SK-N-MC (cell line): ENCODE data around the gene PDS5B.

Experiments
- DNase-seq: peaks from one replicate; pipeline ENCODE4 v3.0.0-alpha.2; 2011; ENCODE audit warnings: low read depth, low spot score
- H3K27ac ChIP-seq: fragments of 200-600 bp; sonication (generic); 2 replicates; pipeline ENCODE4 v1.5.1; 2016; ENCODE audit warnings: mixed run types
- H3K36me3 ChIP-seq: fragments of 200-600 bp; sonication (generic); 2 replicates; pipeline ENCODE4 v1.6.1; 2017; ENCODE audit warnings: antibody characterized with exemption, low read length, mixed read lengths; ENCODE audit not compliant: insufficient read depth
- H3K4me3 ChIP-seq: fragments of 200-600 bp; sonication (generic); 2 replicates; pipeline ENCODE4 v1.5.1; 2016
- H3K9ac ChIP-seq: fragments of 200-600 bp; sonication (generic); 2 replicates; pipeline ENCODE4 v1.8.0; 2017; ENCODE audit warnings: mixed run types, mixed read lengths; ENCODE audit not compliant: insufficient read length
- H3K9me3 ChIP-seq: fragments of 200-600 bp; sonication (generic); 2 replicates; pipeline ENCODE4 v1.6.1; 2017; ENCODE audit warnings: low read depth, mild to moderate bottlenecking, antibody characterized with exemption, low read length, moderate library complexity, mixed read lengths
- EZH2 ChIP-seq: fragments of 200-600 bp; sonication (generic); IDR thresholded peaks from one replicate; pipeline ENCODE4 v1.6.1; 2017; ENCODE audit warnings: antibody characterized with exemption
- FOXP2 ChIP-seq: optimal IDR thresholded peaks from 2 replicates; pipeline ENCODE3; 2011; ENCODE audit warnings: mild to moderate bottlenecking, moderate library complexity; ENCODE audit not compliant: insufficient read depth; ENCODE audit errors: extremely low read length, control extremely low read depth
- POLR2AphosphoS5 ChIP-seq: IDR thresholded peaks from 2 replicates; pipeline ENCODE4 v1.6.1; 2012; ENCODE audit warnings: mild to moderate bottlenecking, low read depth, low read length, borderline replicate concordance

The PDS5B gene

DNA sequence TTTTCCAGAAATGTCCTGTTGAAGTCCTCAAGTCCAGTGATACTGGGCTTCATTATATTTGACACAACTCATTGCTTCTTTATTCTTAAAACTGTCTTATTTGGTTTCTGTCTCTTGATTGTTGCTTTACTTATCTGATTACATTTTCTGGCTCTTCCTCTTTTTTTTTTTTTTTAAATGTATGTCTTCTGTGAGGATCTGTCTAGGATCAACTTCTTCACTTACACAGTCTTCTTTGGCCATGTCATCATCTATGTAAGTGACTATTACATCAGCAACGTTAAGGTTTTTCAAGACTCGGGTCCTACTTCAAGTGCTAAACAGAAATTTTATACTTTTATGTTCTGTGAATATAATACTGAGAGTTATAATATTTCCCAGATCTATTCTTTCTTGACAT, 162.1 kb downstream of the PDS5B start:
- Histone ChIP-seq H3K9ac (no peak overlapping the region), H3K9me3 (no peaks in the 10 kb centered on the region), H3K27ac (no peak overlapping the region; the same call in 1 of the 2 replicates), H3K4me3 (no peak overlapping the region), H3K36me3 (peaks cover 92% of the 10 kb centered on the region)
- TF ChIP-seq POLR2AphosphoS5 = no peak
- TF ChIP-seq EZH2 = no peak
- TF ChIP-seq FOXP2 = no peak
- no peak for DNase-seq

DNA sequence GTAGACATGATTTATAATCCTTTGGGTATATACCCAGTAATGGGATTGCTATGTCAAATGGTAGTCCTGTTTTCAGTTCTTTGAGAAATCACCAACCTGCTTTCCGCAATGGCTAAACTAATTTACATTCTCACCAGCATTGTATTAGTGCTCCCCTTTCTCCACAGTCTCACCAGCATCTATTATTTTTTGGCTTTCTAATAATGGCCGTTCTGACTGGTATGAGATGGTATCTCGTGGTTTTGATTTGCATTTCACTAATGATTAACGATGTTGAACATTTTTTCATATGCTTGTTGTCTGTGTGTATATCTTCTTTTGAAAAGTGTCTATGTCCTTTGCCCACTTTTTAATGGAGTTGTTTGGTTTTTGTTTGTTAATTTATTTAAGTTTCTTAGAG, 165.1 kb downstream of the PDS5B start:
- peaks cover 94% of the 10 kb centered on the region for H3K36me3 ChIP-seq
- DNase-seq = no peak

DNA sequence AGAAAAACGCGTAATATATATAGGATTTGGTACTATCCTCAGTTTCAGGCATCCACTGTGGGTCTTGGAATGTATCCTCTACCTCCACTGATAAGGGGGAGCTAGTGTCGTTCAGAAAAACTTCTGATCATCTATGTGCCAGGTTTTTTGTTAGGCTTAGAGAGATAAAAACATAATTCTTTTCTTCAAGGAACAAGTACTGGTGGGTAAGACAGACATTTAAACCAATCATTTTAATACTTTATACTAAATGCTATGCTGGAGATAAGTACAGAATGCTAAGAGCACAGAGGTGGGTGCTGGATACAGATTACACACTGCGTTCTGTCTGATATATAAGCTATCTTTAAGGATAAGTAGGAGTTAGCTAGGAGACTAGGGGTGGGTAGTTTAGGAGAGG, 166.1 kb downstream of the PDS5B start:
- Histone ChIP-seq H3K4me3 (no peak overlapping the region), H3K36me3 (peaks cover 88% of the 10 kb centered on the region), H3K27ac (peak overlapping the region; percentile 4; the same call in 1 of the 2 replicates), H3K9ac (no peak overlapping the region), H3K9me3 (no peaks in the 10 kb centered on the region)
- no peak for TF ChIP-seq FOXP2
- TF ChIP-seq POLR2AphosphoS5 = no peak
- TF ChIP-seq EZH2 = no peak
- no peak for DNase-seq

More for the DNA sequence above, 165.1 kb downstream of the PDS5B start:
- no peak for TF ChIP-seq EZH2
- no peak for TF ChIP-seq POLR2AphosphoS5
- TF ChIP-seq FOXP2 = no peak
- Histone ChIP-seq H3K4me3 (no peak overlapping the region), H3K27ac (no peak overlapping the region), H3K9me3 (no peaks in the 10 kb centered on the region), H3K9ac (no peak overlapping the region)

DNA sequence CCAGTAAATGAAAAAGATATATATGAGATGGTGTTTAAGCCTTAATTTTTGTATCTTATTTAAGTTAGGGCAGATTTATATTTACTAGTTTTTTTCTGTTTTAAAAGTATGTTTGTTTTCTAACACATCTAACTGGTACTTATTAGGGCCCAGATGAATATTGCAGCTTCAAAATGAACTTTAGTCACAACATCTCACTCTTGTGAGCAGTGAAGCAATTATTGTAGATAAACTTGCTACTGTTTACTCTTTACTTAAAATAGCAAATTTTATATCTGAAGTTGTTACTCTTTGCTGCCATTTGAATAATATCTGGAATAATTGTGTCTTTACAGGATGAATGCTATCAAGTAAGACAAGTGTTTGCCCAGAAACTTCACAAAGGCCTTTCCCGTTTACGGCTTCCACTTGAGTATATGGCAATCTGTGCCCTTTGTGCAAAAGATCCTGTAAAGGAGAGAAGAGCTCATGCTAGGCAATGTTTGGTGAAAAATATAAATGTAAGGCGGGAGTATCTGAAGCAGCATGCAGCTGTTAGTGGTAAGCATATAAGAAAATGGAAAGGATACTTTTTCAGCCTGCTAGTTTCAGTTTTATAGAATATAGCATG, 166.8 kb downstream of the PDS5B start:
- TF ChIP-seq FOXP2 = no peak
- TF ChIP-seq POLR2AphosphoS5 = no peak
- TF ChIP-seq EZH2 = no peak
- Histone ChIP-seq H3K9ac (no peak overlapping the region), H3K9me3 (no peaks in the 10 kb centered on the region), H3K27ac (0 out of 2 replicates have a peak overlapping the region, but pooled peaks have one; percentile 10), H3K36me3 (peaks cover 87% of the 10 kb centered on the region), H3K4me3 (no peak overlapping the region)
- no peak for DNase-seq

DNA sequence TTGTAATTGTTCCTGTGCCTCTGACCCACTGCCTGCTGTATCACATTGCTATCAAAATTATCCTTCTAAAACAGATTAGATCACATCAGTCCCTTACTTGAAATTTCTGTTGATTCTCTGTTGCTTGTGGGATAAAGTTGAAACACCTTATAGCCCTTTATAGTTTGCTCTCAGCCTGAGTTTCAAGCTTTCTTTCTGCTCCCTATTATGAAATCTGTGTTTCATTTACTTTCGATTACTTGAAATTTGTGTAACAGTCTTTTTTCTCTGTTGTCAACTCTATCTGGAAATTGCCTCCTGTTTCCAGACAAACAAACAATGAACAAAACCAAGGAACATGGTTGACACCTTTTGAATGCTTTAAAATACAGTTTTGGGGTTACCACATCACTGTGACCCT, 167.9 kb downstream of the PDS5B start:
- H3K4me3 ChIP-seq = no peak overlapping the region
- no peaks in the 10 kb centered on the region for H3K9me3 ChIP-seq
- TF ChIP-seq EZH2 (no peak), POLR2AphosphoS5 (no peak), FOXP2 (no peak)
- no peak overlapping the region for H3K9ac ChIP-seq
- DNase-seq = no peak
- peak overlapping the region; percentile 19; the same call in 1 of the 2 replicates for H3K27ac ChIP-seq
- peaks cover 87% of the 10 kb centered on the region for H3K36me3 ChIP-seq

DNA sequence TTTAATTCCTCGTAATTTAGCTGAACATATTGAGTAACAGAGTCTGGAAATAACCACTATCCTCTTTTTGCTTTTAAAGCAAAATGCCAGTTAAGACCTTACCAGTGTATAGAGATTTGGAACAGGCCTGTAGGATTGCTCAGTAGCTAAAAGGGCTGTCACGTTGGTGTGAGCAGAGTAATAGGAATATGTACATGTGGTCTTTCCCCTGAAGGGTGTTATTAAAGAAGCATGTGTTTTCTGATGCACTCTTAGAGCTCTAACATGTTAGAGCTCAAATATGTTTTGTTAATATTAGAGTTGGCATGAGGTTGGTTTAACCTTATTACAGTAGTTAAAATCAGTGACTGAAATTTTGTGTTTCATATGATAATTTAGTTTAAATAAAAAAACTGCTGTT, 172.9 kb downstream of the PDS5B start:
- H3K4me3 ChIP-seq = no peak overlapping the region
- TF ChIP-seq POLR2AphosphoS5 (no peak), EZH2 (no peak), FOXP2 (no peak)
- no peak overlapping the region for H3K27ac ChIP-seq
- no peaks in the 10 kb centered on the region; the same call in 1 of the 2 replicates for H3K9me3 ChIP-seq
- DNase-seq = no peak
- no peak overlapping the region for H3K9ac ChIP-seq
- peaks cover 90% of the 10 kb centered on the region for H3K36me3 ChIP-seq

DNA sequence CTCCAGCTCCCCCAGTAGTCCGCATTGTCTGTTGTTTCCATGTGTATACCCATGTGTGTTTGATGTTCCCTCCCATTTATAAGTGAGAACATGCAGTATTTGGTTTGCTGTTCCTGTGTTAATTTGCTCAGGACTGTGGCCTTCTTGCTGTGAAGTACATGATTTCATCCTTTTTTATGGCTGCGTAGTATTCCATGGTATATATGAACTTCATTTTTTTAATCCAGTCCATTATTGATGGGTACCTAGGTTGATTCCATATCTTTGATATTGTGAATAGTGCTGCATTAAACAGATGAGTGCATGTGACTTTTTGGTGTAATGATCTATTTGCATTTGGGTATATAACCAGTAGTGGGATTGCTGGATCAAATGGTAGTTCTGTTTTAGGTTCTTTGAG, 175.2 kb downstream of the PDS5B start:
- DNase-seq = no peak
- Histone ChIP-seq H3K36me3 (peaks cover 85% of the 10 kb centered on the region), H3K4me3 (no peak overlapping the region)

DNA sequence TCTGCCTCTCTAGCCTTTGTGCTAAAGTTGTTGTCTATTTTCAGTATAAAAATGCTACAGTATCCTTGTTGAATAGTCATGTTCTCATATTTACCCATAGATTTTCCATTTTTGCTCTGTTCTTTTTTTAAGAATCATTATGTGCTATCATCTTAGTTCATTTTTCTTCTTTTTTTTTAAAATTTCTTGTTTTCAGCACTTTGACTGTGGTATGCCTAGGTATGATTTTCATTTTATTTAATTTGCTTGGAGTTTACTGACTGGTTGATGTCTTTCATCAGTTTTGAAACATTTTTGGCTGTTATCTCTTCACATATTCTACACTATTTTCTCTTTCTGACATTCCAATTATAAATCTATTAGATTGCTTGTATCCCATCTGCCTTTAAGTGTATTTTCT, 192.9 kb downstream of the PDS5B start:
- no peak overlapping the region for H3K9ac ChIP-seq
- DNase-seq = no peak
- H3K9me3 ChIP-seq = no peaks in the 10 kb centered on the region
- H3K36me3 ChIP-seq = peaks cover 79% of the 10 kb centered on the region
- no peak overlapping the region; the same call in 1 of the 2 replicates for H3K27ac ChIP-seq
- H3K4me3 ChIP-seq = no peak overlapping the region
- TF ChIP-seq POLR2AphosphoS5 (no peak), FOXP2 (no peak), EZH2 (no peak)

More for the DNA sequence above, 175.2 kb downstream of the PDS5B start:
- TF ChIP-seq FOXP2 = no peak
- Histone ChIP-seq H3K9me3 (no peaks in the 10 kb centered on the region; the same call in 1 of the 2 replicates), H3K9ac (no peak overlapping the region), H3K27ac (no peak overlapping the region)

DNA sequence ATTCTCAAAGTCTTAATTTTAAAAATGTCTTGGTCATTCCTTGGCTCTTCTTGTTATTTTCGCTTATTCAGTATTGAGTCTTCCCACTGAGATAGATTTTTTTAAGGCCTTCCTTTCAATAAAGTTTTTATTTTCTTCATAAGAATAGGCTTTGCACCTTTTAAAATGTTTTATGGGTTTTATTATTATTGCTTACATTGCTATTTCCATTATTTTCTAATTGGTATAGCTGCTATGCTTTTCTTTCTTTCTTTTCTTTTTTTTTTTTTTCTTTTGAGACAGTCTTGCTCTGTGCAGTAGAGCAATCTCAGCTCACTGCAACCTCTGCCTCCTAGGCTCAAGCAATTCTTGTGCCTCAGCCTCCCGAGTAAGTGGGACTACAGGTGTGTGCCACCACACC, 195.7 kb downstream of the PDS5B start:
- Histone ChIP-seq H3K36me3 (peaks cover 62% of the 10 kb centered on the region), H3K27ac (no peak overlapping the region; the same call in 1 of the 2 replicates), H3K9me3 (no peaks in the 10 kb centered on the region), H3K9ac (no peak overlapping the region), H3K4me3 (no peak overlapping the region)
- DNase-seq = no peak
- TF ChIP-seq FOXP2 (no peak), EZH2 (no peak), POLR2AphosphoS5 (no peak)
